Heart left ventricle (tissue), 13 donors: ENCODE measurements around the gene MYO18B.

Source experiments
- POLR2A ChIP-seq, 2 donors: fragments of 450-650 bp; IDR thresholded peaks; one replicate each; pipeline ENCODE4 v1.6.1; 2017; ENCODE audit warnings: antibody characterized with exemption in 2 of 2, mild to moderate bottlenecking in 2 of 2, moderate library complexity in 2 of 2
- TF ChIP-seq, protein P1 (sequence below), 12 donors: fragments of 200-600 bp; sonication (generic) in 4 of 12; IDR thresholded peaks; one replicate each; pipeline versions ENCODE4 v1.5.0 to v1.8.0; 2018 to 2022; ENCODE audit warnings: antibody characterized with exemption in 12 of 12, mild to moderate bottlenecking in 5 of 12
- donor health status: ischemic (EF 13 %, LVEDD 7.1; RV severe dilation, severe dysfunction).
- donor health status: DM: no; HTN: yes; CAD: no.
- donor health status: DM: no; HTN: no; CAD: no.
- donor health status: ischemic (EF 25% LVEDD 6.9; RV normal size, moderate dysfunction).
- donor health status: ischemic (EF 25% LVEDD 5.7; RV mildly dilated, moderate dysfunction).
- donor health status: ischemic (EF 35%, LVEDD 5.7; RV mildly dilated, moderate dysfunction).
- donor health status: nonischemic (EF 11% LVEDD 7.7; RV severe dilation, severe dysfunction).
- donor health status: DM: yes; HTN: yes; CAD: no.
- donor health status: PGD.
- donor health status: ischemic (EF 29% LVEDD 5.4; RV normal size, mild dysfunction).
- donor health status: nonischemic (EF 23%, LVEDD 6.1; RV moderate dilation, normal function).

DNA sequence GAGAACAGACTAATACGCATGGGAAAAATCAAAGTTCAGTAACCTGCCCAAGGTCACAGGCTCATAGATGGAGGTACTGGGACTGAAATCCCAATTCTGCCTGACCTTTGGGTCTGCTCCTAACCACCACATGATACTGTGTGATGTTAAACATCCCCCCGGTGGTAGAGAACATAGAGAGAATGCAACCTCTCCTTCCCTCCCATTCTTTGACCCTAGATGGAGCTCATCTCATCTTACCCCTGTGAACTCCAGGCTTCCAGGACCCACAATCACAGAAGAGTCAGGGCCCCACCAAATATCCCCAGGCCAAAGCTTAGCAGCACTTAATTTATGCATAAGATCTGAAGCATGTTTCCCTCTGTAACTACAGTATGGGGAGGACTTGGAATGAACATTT, 198.5 kb downstream of the MYO18B start:
- TF ChIP-seq, protein P1, sequence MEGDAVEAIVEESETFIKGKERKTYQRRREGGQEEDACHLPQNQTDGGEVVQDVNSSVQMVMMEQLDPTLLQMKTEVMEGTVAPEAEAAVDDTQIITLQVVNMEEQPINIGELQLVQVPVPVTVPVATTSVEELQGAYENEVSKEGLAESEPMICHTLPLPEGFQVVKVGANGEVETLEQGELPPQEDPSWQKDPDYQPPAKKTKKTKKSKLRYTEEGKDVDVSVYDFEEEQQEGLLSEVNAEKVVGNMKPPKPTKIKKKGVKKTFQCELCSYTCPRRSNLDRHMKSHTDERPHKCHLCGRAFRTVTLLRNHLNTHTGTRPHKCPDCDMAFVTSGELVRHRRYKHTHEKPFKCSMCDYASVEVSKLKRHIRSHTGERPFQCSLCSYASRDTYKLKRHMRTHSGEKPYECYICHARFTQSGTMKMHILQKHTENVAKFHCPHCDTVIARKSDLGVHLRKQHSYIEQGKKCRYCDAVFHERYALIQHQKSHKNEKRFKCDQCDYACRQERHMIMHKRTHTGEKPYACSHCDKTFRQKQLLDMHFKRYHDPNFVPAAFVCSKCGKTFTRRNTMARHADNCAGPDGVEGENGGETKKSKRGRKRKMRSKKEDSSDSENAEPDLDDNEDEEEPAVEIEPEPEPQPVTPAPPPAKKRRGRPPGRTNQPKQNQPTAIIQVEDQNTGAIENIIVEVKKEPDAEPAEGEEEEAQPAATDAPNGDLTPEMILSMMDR (IDR thresholded peaks at IDR 0.05) = no peak
- no peak for TF ChIP-seq POLR2A (IDR thresholded peaks at IDR 0.05)
